Fibroblast of lung (primary cell): ENCODE results near the gene AATF.

Experiments used
- CTCF ChIP-seq, 2 donors: IDR thresholded peaks in 1 of 2; conservative IDR thresholded peaks in 1 of 2; 1 replicate in 1 of 2; 2 replicates in 1 of 2; pipeline ENCODE4 v1.5.1; 2011 to 2012; ENCODE audit warnings: low read length in 2 of 2, control low read depth in 1 of 2, inconsistent platforms in 1 of 2, low read depth in 1 of 2, mild to moderate bottlenecking in 1 of 2
- EZH2 ChIP-seq: IDR thresholded peaks from 2 replicates; pipeline ENCODE4 v1.5.1; 2012; ENCODE audit warnings: low read length, control low read depth, mild to moderate bottlenecking; ENCODE audit errors: missing control alignments

GRCh38 chr17:37045351-37045922 lies 96.7 kb downstream of the AATF start:
- TF ChIP-seq CTCF (conservative IDR thresholded peaks at IDR 0.05 in 1 of 2, IDR thresholded peaks at IDR 0.05 in 1 of 2; ENCODE audit: low read depth in 1 of 2, low read length in 2 of 2) (no peak), EZH2 (no peak)
